HG03571 (cell line): ENCODE data around the gene IL10RB.
"Not testable (repeated sequence)": the region's sequence is repeated elsewhere in the genome, so short reads cannot be mapped to it uniquely, and the experiment has no call there.

Source experiments
- ATAC-seq: cut with Tn5 transposase; IDR thresholded peaks from one replicate; pipeline ENCODE4 v1.9.1; 2021; ENCODE audit not compliant: unreplicated experiment

Gene IL10RB

GRCh38 chr21:33240404-33240803 is 25.8 kb upstream of the IL10RB start:
- no peak for ATAC-seq

GRCh38 chr21:33241846-33242245 is 24.3 kb upstream of the IL10RB start:
- no peak for ATAC-seq

- not testable (repeated sequence) for ATAC-seq
Observed at GRCh38 chr21:33242846-33243245, 23.3 kb upstream of the IL10RB start.

- no peak for ATAC-seq
Observed at GRCh38 chr21:33244082-33244778, 21.9 kb upstream of the IL10RB start.

- ATAC-seq = no peak
Observed at GRCh38 chr21:33244779-33245105, 21.4 kb upstream of the IL10RB start.

GRCh38 chr21:33245289-33245918 is 20.8 kb upstream of the IL10RB start:
- no peak for ATAC-seq

- ATAC-seq = no peak
Observed at GRCh38 chr21:33246506-33246905, 19.7 kb upstream of the IL10RB start.

- no peak for ATAC-seq
Observed at GRCh38 chr21:33246963-33247362, 19.2 kb upstream of the IL10RB start.

- ATAC-seq = no peak
Observed at GRCh38 chr21:33247599-33247998, 18.6 kb upstream of the IL10RB start.

GRCh38 chr21:33249331-33250002 is 16.7 kb upstream of the IL10RB start:
- ATAC-seq = no peak

- no peak for ATAC-seq
Observed at GRCh38 chr21:33251119-33251518, 15.0 kb upstream of the IL10RB start.

- ATAC-seq = not testable (repeated sequence)
Observed at GRCh38 chr21:33253382-33253781, 12.8 kb upstream of the IL10RB start.

- no peak for ATAC-seq
Observed at GRCh38 chr21:33254766-33255165, 11.4 kb upstream of the IL10RB start.

- no peak for ATAC-seq
Observed at GRCh38 chr21:33255404-33255803, 10.8 kb upstream of the IL10RB start.

GRCh38 chr21:33256019-33256418 is 10.1 kb upstream of the IL10RB start:
- no peak for ATAC-seq

GRCh38 chr21:33257094-33257803 is 8.9 kb upstream of the IL10RB start:
- ATAC-seq = no peak

- ATAC-seq = no peak
Observed at GRCh38 chr21:33258475-33258874, 7.7 kb upstream of the IL10RB start.

GRCh38 chr21:33259428-33259827 is 6.7 kb upstream of the IL10RB start:
- no peak for ATAC-seq

GRCh38 chr21:33259995-33260394 is 6.2 kb upstream of the IL10RB start:
- no peak for ATAC-seq

GRCh38 chr21:33261635-33262034 is 4.5 kb upstream of the IL10RB start:
- no peak for ATAC-seq

- no peak for ATAC-seq
Observed at GRCh38 chr21:33262921-33263320, 3.2 kb upstream of the IL10RB start.

GRCh38 chr21:33264561-33264960 is 1.6 kb upstream of the IL10RB start:
- ATAC-seq = no peak
